Thyroid gland (tissue), 4 donors: Measurements from ENCODE around the gene DLGAP1.

Experiments
- POLR2A ChIP-seq, 2 donors: fragments of 450-650 bp; IDR thresholded peaks; one replicate each; pipeline ENCODE4 v1.6.1; 2017; ENCODE audit warnings: antibody characterized with exemption in 2 of 2, mild to moderate bottlenecking in 2 of 2, moderate library complexity in 1 of 2
- TF ChIP-seq, protein P1 (sequence below), 6 experiments: fragments of 200-600 bp in 3 of 6; fragments of 450-650 bp in 3 of 6; sonication (generic) in 3 of 6; IDR thresholded peaks; one replicate each; pipeline ENCODE4 v1.5.1; 2016 to 2019; ENCODE audit warnings: antibody characterized with exemption in 6 of 6, mild to moderate bottlenecking in 2 of 6, inconsistent platforms in 1 of 6, moderate library complexity in 1 of 6

DNA sequence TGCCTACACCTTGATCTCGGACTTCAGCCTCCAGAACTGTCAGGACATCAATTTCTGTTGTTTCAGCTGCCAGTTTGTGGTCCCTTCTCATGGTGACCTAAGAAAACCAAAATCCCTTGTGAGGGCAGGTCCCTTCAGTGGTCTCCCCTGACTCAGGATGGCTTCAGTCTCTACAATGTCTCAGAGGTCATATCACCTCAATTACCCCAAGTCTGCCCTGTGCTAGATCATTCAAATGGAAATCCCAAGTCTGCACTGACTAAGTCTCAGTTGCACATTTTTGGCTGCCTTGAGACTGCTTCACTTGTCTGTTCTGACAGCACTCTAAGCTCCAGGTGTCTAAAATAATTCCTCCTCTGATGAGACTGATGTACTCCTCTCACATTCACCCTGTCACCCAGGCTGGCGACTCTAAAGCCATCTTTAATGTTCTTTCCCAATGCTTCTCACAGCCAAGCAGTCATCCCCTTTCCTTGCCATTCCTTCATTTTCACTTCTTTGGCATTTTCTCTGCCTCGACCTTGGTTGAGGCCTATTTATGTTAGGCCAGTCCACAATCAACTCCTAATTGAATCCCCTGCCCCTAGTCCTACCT lies 470.8 kb downstream of the DLGAP1 start:
- TF ChIP-seq, protein P1, sequence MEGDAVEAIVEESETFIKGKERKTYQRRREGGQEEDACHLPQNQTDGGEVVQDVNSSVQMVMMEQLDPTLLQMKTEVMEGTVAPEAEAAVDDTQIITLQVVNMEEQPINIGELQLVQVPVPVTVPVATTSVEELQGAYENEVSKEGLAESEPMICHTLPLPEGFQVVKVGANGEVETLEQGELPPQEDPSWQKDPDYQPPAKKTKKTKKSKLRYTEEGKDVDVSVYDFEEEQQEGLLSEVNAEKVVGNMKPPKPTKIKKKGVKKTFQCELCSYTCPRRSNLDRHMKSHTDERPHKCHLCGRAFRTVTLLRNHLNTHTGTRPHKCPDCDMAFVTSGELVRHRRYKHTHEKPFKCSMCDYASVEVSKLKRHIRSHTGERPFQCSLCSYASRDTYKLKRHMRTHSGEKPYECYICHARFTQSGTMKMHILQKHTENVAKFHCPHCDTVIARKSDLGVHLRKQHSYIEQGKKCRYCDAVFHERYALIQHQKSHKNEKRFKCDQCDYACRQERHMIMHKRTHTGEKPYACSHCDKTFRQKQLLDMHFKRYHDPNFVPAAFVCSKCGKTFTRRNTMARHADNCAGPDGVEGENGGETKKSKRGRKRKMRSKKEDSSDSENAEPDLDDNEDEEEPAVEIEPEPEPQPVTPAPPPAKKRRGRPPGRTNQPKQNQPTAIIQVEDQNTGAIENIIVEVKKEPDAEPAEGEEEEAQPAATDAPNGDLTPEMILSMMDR (IDR thresholded peaks at IDR 0.05), result no peak
- TF ChIP-seq POLR2A (IDR thresholded peaks at IDR 0.05), result no peak
